Stimulated activated CD4-positive, alpha-beta T cell treated with anti-CD3 and anti-CD28 coated beads, Interleukin-15, amount 100 ng/mL, for 24 hours (primary cell): ENCODE data around the gene C2CD4A.
A peak's percentile ranks its signal among the peaks of the same experiment; 100 is the strongest.
"Not testable (repeated sequence)": the region's sequence is repeated elsewhere in the genome, so short reads cannot be mapped to it uniquely, and the experiment has no call there.

ENCODE experiments used
- DNase-seq: peaks from one replicate; pipeline ENCODE4 v3.0.0-alpha.2; 2020

Gene C2CD4A

GRCh38 chr15:62066663-62067447, at the start of gene C2CD4A:
Gene C2CD4A (plus strand): TSS chr15:62066977. CDS start chr15:62067614, 637 bp downstream.
- peak; percentile 73 for DNase-seq

- DNase-seq, result no peak
Measured at GRCh38 chr15:62020576-62021160, 46.1 kb upstream of the C2CD4A start.

- DNase-seq, result no peak
Measured at GRCh38 chr15:62021991-62022600, 44.7 kb upstream of the C2CD4A start.

- DNase-seq, result no peak
Measured at GRCh38 chr15:62026487-62027262, 40.1 kb upstream of the C2CD4A start.

- DNase-seq, result no peak
Measured at GRCh38 chr15:62027263-62027565, 39.6 kb upstream of the C2CD4A start.

- no peak for DNase-seq
Measured at GRCh38 chr15:62027916-62028315, 38.9 kb upstream of the C2CD4A start.

- no peak for DNase-seq
Measured at GRCh38 chr15:62035256-62035924, 31.4 kb upstream of the C2CD4A start.

GRCh38 chr15:62046078-62046743, 20.6 kb upstream of the C2CD4A start:
- DNase-seq, result no peak

GRCh38 chr15:62047282-62047827, 19.4 kb upstream of the C2CD4A start:
- DNase-seq, result no peak

GRCh38 chr15:62048254-62048653, 18.5 kb upstream of the C2CD4A start:
- DNase-seq, result not testable (repeated sequence)

- no peak for DNase-seq
Measured at GRCh38 chr15:62050115-62050514, 16.7 kb upstream of the C2CD4A start.

GRCh38 chr15:62051166-62051565, 15.6 kb upstream of the C2CD4A start:
- DNase-seq, result no peak

- no peak for DNase-seq
Measured at GRCh38 chr15:62052713-62053112, 14.1 kb upstream of the C2CD4A start.

- no peak for DNase-seq
Measured at GRCh38 chr15:62053439-62054085, 13.2 kb upstream of the C2CD4A start.

GRCh38 chr15:62054979-62055378, 11.8 kb upstream of the C2CD4A start:
- no peak for DNase-seq

- no peak for DNase-seq
Measured at GRCh38 chr15:62057341-62057980, 9.3 kb upstream of the C2CD4A start.

- no peak for DNase-seq
Measured at GRCh38 chr15:62058327-62059028, 8.3 kb upstream of the C2CD4A start.

- no peak for DNase-seq
Measured at GRCh38 chr15:62059108-62059815, 7.5 kb upstream of the C2CD4A start.

- DNase-seq, result peak; percentile 74
Measured at GRCh38 chr15:62059816-62060112, 7.0 kb upstream of the C2CD4A start.
